Measurements from ENCODE around the gene FCGR3A.
"Not testable (repeated sequence)": the region's sequence is repeated elsewhere in the genome, so short reads cannot be mapped to it uniquely, and the experiment has no call there.

FCGR3A gene

DNA sequence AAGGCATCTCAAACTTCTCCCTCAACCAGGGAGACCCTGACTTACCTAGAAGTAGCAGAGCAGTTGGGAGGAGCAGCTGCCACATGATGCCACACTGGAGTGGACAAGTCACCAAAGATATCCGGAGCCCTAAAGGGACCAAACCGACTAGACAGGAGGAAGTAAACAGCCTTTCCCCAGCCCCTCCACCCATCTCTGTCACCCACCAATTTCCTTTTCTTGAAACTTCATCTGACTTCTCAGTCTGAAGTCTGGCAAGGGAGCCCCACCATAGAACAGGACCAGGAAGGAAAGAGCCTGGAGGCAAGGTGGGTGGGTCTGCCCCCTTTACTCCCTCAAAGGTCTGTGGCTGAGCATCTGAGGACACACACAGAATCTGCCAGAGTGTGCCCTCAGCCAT lies at the start of gene FCGR3A:
Gene FCGR3A, minus strand, starts transcription at position 167 of the 400 bp plus-strand sequence. Its CDS starts 82 bp downstream, at position 85.
- DNase-seq (ENCODE audit: low read depth, low spot score), result no peak

DNA sequence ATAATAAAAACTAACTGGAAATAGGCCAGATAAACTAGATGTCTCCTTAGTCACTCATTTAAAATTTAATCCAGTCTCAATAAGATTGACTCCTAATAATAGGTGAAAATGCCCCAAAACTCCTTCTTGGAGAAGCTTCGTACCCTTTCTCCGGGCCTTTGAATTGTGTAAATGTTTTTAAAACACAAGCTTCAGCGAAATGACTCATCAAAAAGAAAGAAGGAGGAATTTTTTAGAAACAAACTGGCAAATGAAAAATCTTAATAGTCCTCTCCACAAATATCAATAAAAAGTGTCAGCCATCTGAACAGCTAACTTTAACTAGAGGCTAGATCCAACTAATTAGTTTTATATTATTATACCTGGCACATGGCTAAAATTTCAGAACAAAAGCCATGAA lies 47.5 kb upstream of the FCGR3A start:
- DNase-seq (ENCODE audit: low read depth, low spot score), result not testable (repeated sequence)

DNA sequence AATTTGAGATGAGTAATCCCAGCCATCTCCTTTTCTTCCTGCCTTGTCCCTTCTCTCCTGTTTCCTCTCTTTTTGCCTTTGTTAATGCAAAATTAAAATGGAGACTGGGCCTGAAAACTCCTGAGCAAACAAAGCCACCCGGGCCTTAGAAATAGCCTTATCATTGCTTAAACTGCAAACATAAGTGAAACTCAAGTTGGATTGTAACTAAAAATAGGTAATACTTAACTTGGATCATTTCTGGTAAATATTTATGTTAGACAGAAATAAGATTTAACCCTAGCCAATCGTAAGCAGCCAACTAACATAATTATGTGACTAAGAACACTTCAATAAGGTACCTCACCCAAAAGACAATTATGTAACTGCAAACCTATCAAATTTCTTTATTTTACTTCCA lies 46.0 kb upstream of the FCGR3A start:
- DNase-seq (ENCODE audit: low read depth, low spot score), result not testable (repeated sequence)

DNA sequence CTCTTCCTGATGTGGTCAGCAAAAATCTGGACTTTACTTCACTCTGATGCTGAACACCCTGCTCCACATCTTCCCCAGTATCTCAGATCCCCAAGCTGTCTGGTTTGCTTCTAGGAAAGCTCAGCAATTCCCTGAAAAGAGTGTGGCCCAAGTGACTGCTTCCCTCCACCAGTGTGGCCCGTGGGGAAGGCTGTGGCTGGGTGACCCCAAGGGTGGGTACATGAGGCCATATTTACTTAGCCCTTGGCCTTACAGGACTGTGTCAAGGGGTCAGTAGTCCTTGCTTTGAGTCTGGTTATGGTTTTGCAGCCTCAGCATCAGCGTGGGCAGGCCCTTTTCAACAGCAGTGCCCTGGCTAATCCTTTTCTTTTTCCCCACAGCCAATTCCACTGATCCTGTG lies 45.6 kb upstream of the FCGR3A start:
- DNase-seq (ENCODE audit: low read depth, low spot score), result not testable (repeated sequence)

DNA sequence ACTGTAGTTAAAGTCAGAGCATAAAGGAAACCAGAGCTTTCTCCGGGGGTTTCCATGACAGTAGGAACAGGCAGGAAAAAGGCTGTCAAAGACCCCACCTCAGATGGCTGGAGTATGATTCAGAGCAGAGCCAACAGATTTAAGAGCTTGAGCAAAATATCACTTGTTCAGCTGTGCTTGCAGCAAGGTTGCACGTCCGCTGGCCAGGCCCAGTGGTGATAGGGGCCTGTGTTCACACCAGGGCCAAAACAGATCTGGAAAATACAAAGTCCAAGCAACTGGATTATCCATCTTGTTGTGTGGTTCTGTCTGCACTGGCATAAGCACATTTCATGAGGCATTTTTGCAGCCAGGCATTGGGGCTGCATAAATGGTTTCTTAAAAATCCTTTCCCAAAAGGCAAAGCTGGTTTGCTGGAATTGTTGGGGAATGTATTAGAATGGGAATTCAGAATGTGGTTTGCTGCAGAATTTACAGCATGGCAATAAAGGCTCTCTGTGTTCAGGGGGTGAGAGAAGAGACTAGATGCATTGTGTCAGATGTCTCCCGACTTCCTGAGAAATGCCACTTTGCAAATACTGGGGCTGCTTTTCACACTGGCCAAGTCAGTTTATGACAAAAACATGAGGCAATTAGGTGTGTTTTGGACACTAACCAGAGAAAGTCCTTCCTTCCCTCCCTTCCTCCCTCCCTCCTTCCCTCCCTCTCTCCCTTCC lies 44.8 kb upstream of the FCGR3A start:
- DNase-seq (ENCODE audit: low read depth, low spot score), result not testable (repeated sequence)

DNA sequence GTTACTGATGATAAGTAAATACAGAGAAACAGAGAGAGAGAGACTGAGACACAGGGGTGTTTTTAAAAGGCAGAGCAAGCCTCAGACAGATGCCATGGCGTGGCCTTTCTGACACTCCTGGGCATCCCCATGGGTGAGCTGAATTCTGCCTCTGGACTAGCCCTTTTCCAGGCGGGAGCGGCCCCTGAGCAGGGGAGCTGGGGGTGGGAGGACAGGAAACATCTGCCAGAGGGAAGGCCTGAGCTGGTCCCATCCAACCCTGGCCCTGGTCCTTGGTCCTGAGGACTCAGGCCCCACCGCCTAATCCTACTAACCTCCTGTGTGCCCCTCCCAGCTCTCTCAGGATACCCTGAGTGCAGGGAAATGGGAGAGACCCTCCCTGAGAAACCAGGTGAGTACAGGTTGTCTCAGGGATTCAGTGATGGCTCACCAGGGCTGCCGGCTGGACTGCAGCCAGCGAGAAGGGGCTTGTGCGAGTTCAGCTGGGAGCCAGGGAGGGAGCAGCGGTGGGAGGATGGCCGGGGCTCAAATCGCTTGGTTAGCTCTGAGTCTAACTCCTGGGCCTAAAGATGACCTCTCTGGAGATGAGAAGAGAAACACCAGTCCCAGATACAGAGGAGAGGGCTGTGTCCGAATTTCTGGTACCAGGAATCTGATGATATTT lies 43.6 kb upstream of the FCGR3A start:
- DNase-seq (ENCODE audit: low read depth, low spot score), result not testable (repeated sequence)

DNA sequence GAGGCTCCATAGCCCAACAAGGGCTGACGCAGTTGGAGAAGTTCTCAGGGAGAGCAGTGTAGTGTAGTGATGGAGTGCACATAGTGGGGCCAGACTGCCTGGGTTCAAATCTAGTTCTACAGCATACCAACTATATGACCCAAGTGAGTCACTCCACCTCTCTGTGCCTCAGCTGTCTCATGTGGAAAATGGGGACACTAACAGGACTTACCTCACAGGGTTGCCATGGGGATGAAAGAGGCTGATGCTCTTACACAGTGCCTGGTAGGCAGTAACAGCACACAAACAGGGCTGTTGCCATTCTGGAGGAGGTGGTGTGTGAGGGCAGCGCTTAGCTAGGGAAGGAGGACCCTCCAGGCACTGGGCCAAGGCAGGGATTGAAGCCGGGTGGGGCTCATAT lies 43.0 kb upstream of the FCGR3A start:
- DNase-seq (ENCODE audit: low read depth, low spot score), result not testable (repeated sequence)

DNA sequence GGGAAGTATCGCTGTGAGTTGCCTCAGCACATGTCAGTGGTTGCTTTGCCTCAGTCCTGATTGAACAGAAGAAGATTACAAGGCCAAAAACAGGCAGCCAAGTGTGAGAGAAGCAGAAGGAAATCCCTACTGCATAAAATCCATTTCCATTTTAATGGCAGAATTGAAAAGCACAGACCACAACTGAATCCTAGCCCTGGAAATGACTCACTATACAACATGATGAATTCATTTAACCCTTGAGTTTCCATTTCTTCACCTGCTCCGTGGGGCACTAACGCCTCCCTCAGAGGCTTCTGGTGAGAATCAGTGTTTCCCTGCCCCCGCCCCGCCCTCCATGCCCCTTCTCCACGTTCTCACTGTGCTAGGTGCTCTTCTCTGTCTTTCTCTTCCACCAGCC lies 40.3 kb upstream of the FCGR3A start:
- not testable (repeated sequence) for DNase-seq (ENCODE audit: low read depth, low spot score)

DNA sequence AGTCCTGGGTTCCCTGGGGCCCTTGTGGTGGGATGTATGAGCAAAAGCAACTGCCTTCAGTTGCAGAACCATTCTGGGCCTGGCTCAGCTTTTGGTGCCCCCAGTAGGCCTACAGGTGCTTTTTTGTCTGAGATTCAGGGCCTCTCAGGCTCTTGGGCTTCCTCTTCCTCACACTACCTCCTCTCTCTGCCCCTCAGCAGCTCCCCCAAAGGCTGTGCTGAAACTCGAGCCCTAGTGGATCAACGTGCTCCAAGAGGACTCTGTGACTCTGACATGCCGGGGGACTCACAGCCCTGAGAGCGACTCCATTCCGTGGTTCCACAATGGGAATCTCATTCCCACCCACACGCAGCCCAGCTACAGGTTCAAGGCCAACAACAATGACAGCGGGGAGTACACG lies 39.7 kb upstream of the FCGR3A start:
- DNase-seq (ENCODE audit: low read depth, low spot score), result not testable (repeated sequence)

DNA sequence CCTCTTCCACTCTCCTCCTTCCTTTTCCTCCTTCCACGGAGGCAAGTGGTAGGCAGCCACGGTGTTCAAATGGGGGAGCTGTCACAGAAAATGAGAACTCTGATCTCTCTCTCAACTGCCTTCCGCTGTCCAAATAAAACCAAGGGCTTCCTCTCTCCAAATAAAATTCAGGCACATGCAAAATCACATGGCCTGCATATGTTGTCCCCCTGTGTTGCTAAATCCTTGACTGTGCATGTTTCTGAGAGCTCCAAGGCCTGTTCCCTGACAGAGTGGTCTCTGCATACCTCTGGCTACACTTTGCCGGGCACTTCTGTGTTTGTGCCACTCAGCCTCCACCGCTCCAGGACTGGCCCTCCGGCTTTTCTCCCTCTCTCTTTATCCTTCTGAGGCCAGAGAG lies 39.0 kb upstream of the FCGR3A start:
- DNase-seq (ENCODE audit: low read depth, low spot score), result not testable (repeated sequence)

DNA sequence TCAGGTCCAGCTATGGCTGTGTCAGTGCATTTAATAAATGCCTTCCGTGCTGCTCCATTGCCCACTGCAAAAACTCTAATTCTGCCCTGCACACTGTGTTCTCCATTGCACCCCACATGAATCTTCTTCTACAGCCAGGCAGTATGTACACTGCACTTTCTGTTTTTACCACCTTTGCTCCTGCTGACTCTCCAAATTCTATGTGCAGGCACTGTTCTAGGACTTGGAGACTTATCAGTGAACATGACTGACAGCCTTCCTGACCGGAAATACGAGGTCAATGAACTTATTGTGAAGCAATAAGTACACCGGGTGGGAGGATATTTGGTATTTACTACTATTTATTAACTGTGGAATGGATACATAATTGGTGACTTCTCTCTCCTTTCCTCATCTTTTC lies 33.3 kb upstream of the FCGR3A start:
- DNase-seq (ENCODE audit: low read depth, low spot score), result not testable (repeated sequence)

DNA sequence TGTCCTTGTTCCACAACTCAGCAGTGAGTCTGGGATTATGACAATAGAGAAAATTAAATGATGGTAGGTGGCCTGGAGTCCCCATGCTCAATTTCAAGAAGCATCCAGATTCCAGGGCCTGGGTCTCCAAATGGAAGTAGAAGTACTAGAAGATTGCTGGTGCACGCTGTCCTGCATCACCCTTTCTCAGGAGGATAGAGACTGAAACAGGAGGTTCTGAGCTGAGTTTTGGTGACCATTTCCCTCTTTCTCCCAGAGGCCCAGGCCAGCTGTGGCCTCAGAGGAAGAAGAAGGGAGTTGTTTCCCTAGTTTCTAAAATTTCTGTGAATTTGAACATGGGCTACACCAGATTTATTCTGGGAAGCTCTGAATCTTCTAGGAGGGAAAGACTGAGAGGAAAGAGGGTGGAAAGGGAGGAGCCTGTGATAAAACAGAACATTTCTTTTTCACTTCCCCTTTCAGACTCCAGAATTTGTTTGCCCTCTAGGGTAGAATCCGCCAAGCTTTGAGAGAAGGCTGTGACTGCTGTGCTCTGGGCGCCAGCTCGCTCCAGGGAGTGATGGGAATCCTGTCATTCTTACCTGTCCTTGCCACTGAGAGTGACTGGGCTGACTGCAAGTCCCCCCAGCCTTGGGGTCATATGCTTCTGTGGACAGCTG lies 31.4 kb upstream of the FCGR3A start:
- not testable (repeated sequence) for DNase-seq (ENCODE audit: low read depth, low spot score)

DNA sequence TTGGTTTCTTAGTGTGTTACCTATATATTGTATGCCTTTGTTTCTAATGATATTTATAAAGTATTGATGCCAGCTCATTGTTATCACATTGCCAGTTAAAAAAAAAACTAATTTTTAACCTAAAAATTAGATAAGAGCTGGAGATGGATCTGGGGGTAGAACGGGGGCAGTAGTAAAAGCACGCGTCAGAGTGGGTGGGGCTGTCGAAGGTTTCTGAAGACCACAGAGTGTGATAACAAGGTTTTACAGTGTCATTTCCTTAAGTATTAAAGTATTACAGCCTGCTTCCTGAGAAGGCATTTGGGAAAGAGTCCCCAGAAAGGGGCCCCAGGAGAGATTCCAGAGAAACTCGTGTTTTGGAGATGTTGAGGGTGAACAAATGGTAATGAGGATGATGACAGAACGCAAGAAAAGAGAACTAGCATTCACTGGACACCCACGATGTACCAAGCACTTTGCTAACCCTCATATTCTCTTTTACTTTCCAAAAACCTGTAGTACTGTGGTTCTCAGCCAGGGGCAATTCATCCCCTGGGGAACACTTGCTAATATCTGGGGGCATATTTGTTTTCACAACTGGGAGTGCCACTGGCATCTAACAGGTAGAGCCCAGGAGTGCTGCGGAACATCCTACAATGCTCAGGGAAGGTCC lies 30.4 kb upstream of the FCGR3A start:
- not testable (repeated sequence) for DNase-seq (ENCODE audit: low read depth, low spot score)

DNA sequence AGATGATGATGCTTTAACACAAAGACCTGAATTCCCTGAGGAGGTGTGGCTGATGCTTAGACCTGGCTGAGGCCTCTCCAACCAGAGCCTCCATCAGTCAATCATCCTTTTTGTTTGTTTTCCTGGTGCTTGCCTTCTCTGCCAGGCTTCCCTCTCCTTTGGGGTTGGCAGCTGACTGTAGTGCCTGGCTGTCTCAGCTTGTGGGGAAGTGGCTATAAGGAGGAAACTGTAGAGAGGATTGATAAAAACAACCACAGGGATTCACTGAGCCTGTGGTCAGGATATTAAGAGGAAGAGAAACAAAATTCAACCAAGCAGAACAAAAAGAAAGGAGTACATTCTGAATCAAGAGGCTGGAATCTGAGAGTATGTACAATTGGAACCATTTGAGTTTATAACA lies 27.1 kb upstream of the FCGR3A start:
- not testable (repeated sequence) for DNase-seq (ENCODE audit: low read depth, low spot score)

DNA sequence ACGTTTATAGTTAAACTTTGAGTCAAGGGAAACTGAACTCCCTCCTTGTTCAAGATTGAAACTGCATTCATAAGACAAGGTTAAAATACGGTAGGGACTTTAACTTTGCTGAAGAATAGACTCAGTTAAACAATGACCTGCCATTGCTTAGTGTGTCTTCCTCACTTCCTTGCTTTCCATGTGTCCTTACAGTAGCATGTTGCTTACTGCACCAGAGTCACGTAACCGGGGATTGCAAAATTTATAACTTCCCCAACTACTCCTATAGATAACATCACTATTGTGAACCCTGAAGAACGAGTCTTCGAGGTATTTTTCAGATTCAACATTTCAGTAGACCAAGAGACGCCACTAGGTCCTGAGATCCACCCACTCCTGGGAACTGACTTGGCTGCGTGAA lies 22.1 kb upstream of the FCGR3A start:
- DNase-seq (ENCODE audit: low read depth, low spot score), result not testable (repeated sequence)

DNA sequence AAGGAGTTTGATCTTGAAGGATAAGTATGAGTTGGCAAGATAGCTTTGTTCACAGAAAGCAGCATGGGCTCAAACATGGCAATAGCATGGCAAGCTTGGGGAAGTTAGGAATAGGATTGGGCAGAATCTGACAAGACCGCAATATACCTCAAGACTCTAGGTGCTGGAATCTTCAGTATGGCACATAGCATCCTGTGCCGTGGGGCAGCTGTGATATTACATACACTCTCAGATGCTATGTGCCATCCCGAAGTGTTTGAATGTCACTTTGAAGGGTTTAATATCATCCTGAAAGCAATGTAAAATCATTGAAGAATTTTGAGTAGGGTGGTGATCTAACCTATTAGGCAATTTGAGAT lies 17.0 kb upstream of the FCGR3A start:
- DNase-seq (ENCODE audit: low read depth, low spot score), result not testable (repeated sequence)

DNA sequence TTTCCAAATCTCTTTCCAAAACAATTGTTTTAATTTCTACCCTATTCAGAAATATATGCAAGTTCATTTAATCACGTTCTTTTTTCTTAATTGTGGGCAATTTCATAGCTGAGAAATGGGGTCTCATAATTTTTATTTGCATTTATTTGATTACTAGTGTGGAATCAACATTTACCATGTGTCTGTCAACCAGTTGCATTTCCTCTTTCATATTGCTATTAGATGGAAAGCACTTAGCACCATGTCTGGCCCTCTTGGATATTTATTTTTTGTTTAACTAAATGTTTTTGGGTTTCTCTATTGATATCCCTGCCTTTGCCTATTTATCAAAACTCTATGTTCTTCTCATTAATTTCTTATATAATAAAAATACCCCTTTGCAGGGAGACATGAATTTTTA lies 13.9 kb upstream of the FCGR3A start:
- not testable (repeated sequence) for DNase-seq (ENCODE audit: low read depth, low spot score)

DNA sequence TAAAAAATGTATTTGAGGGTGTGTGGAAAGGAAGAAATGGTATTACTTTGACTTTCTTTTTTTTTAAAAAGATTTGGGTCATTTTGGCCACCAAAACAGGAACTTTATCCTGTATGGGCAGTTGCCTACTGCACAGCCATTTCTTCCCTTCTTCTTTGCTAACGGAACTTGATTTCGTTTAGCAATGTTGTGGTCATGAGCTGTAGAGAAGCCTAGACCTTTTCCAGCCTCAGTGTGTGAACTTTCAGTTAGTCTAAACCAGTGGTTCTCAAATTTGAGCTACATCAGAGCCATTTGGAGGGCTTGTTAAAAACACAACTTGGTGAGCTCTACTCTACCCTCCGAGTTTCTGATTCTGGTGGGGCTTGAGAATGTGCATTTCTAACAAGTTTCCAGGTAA lies 12.8 kb upstream of the FCGR3A start:
- DNase-seq (ENCODE audit: low read depth, low spot score), result not testable (repeated sequence)

DNA sequence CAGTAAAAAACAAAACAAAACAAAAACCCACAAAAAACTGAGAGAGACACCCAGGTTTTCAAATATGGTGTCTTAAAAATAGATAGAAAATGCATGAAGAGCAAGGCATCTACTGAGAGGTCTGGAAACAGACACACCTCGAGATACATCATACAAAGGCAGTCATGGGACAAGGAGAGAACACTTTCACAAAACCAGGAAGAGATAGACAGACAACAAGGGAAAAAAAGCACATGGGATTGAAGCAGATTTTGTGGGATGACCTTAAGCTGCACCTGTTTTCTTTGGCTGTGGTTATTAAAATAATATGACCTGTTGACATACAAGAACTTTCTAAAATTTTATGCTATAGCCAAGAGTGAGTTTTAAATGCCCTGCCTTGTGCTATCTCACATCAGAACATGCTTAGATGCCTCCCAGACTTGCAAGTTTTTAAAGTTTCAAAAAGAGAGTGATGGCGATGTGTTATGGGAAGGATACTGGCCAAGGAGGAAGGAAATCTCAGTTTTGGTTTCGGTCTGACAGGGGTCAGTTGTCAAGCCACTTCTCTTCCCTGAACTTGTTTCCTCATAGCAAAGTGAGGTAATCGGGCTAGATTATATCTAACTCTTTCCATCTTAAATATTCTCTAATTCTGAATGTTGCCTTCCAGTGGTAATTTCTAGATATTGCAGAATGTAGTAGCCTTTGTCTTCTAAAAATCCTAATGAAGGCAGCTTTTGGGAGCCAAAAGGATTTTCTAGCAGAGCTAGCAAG lies 11.5 kb upstream of the FCGR3A start:
- not testable (repeated sequence) for DNase-seq (ENCODE audit: low read depth, low spot score)

DNA sequence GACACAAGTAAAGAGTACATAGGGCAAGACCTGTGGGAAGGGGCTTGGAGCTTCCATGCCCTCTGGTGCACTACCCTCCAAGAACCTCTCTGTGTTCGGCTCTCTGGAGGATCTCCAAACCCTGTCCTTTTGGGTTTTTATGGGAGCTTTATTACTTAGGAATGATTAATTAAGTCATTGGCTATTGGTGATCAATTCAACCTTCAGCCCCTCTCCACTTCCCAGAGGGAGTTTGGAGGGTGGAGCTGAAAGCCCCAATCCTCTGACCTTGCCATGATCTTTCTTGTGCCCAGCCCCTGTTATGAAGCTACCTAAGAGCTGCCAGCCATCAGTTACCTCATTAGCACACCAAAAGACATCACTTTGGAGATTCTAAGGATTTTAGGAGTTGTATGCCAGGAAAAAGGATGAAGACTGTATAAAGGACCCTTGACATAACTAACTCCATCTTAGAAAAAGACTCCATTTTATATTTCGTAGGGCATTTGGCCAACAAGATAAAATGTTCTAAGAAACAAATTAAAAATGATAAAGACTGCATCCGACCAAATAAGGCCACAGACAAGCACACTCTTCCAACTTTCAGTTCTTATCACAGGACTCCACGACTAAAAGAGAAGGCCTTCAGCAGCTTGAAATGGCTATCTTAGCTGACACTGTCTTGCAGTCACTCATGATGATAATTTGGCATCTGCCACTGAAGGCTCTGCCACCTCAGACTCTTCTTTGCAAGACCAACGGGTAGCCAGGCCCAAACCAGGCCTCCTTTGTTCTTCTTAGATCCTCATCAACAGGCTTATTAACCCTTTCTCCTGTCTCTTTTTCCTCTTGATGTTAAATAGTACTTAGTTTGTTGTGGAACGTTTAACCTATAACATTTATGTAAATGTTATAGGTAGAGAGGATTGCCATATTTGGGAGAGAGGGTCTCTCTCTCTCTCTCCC lies 8.2 kb upstream of the FCGR3A start:
- not testable (repeated sequence) for DNase-seq (ENCODE audit: low read depth, low spot score)

Measured in smooth muscle cell of the brain vasculature (primary cell).